ENCODE results near the gene ATG3.

ATG3 gene

GRCh38 chr3:112602217-112602838 lies 40.6 kb upstream of the ATG3 start:
- no peak for TF ChIP-seq YY1 (IDR thresholded peaks at IDR 0.05; ENCODE audit: low read depth)
- no peak for TF ChIP-seq NFIC (IDR thresholded peaks at IDR 0.05)
- TF ChIP-seq, protein P1, sequence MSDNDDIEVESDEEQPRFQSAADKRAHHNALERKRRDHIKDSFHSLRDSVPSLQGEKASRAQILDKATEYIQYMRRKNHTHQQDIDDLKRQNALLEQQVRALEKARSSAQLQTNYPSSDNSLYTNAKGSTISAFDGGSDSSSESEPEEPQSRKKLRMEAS (IDR thresholded peaks at IDR 0.05), result no peak
- no peak for TF ChIP-seq FOXM1 (IDR thresholded peaks at IDR 0.05; ENCODE audit: borderline replicate concordance, low read depth)
- no peak for TF ChIP-seq CEBPB (IDR thresholded peaks at IDR 0.05)
- TF ChIP-seq USF1 (IDR thresholded peaks at IDR 0.05), result no peak
- no peak for TF ChIP-seq ZBTB7A (IDR thresholded peaks at IDR 0.05; ENCODE audit: low read depth)
- TF ChIP-seq CREB1 (IDR thresholded peaks at IDR 0.05; ENCODE audit: low read depth), result no peak
- no peak for TF ChIP-seq TAF1 (IDR thresholded peaks at IDR 0.05; ENCODE audit: low read depth)
- no peak for TF ChIP-seq REST (IDR thresholded peaks at IDR 0.05; ENCODE audit: low read depth)

- no peak for TF ChIP-seq YY1 (IDR thresholded peaks at IDR 0.05; ENCODE audit: low read depth)
- no peak for TF ChIP-seq CREB1 (IDR thresholded peaks at IDR 0.05; ENCODE audit: low read depth)
- no peak for TF ChIP-seq EP300 (IDR thresholded peaks at IDR 0.05; ENCODE audit: borderline replicate concordance)
- TF ChIP-seq TAF1 (IDR thresholded peaks at IDR 0.05; ENCODE audit: low read depth), result no peak
- no peak for TF ChIP-seq TEAD4 (IDR thresholded peaks at IDR 0.05)
- TF ChIP-seq RAD21 (IDR thresholded peaks at IDR 0.05; ENCODE audit: low read depth), result no peak
- no peak for TF ChIP-seq EGR1 (IDR thresholded peaks at IDR 0.05)
- TF ChIP-seq, protein P1 (IDR thresholded peaks at IDR 0.05), result no peak
- TF ChIP-seq NFIC (IDR thresholded peaks at IDR 0.05), result no peak
- TF ChIP-seq CEBPB (IDR thresholded peaks at IDR 0.05), result no peak
- no peak for TF ChIP-seq ZBTB7A (IDR thresholded peaks at IDR 0.05; ENCODE audit: low read depth)
- TF ChIP-seq REST (IDR thresholded peaks at IDR 0.05; ENCODE audit: low read depth), result no peak
- no peak for TF ChIP-seq TCF12 (IDR thresholded peaks at IDR 0.05; ENCODE audit: low read depth)
- no peak for TF ChIP-seq FOXM1 (IDR thresholded peaks at IDR 0.05; ENCODE audit: borderline replicate concordance, low read depth)
- no peak for TF ChIP-seq USF1 (IDR thresholded peaks at IDR 0.05)
These were observed 37.0 kb upstream of the ATG3 start for GRCh38 chr3:112598731-112599130.

DNA sequence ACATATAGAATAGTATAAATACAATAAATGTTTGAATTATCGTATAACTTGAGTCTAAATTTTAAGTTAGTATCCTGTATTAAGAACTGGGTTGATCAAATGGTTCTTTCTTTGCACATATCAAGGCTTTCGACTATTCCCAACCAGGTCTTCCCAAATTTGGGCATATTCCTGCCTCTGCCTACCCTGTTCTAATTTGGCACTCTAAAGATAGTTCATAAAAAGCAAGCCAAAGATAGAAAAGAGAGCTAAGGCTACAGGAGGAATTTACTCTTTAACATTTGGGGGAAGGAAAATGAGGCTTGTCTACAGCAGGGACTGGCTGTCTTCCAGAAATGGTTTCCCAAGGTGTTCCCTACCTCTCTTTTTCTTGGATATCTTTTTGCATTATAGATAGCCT lies 36.2 kb upstream of the ATG3 start:
- TF ChIP-seq USF1 (IDR thresholded peaks at IDR 0.05), result no peak
- no peak for TF ChIP-seq YY1 (IDR thresholded peaks at IDR 0.05; ENCODE audit: low read depth)
- TF ChIP-seq EP300 (IDR thresholded peaks at IDR 0.05; ENCODE audit: borderline replicate concordance), result no peak
- no peak for TF ChIP-seq CREB1 (IDR thresholded peaks at IDR 0.05; ENCODE audit: low read depth)
- TF ChIP-seq, protein P1 (IDR thresholded peaks at IDR 0.05), result no peak
- no peak for TF ChIP-seq FOXM1 (IDR thresholded peaks at IDR 0.05; ENCODE audit: borderline replicate concordance, low read depth)
- TF ChIP-seq TCF12 (IDR thresholded peaks at IDR 0.05; ENCODE audit: low read depth), result no peak
- TF ChIP-seq EGR1 (IDR thresholded peaks at IDR 0.05), result no peak
- no peak for TF ChIP-seq TEAD4 (IDR thresholded peaks at IDR 0.05)
- TF ChIP-seq NFIC (IDR thresholded peaks at IDR 0.05), result no peak
- no peak for TF ChIP-seq ZBTB7A (IDR thresholded peaks at IDR 0.05; ENCODE audit: low read depth)

- TF ChIP-seq TEAD4 (IDR thresholded peaks at IDR 0.05) (no peak), TAF1 (IDR thresholded peaks at IDR 0.05; ENCODE audit: low read depth) (no peak), REST (IDR thresholded peaks at IDR 0.05; ENCODE audit: low read depth) (no peak), TCF12 (IDR thresholded peaks at IDR 0.05; ENCODE audit: low read depth) (no peak), CREB1 (IDR thresholded peaks at IDR 0.05; ENCODE audit: low read depth) (no peak), NFIC (IDR thresholded peaks at IDR 0.05) (no peak), RAD21 (IDR thresholded peaks at IDR 0.05; ENCODE audit: low read depth) (no peak), EP300 (IDR thresholded peaks at IDR 0.05; ENCODE audit: borderline replicate concordance) (no peak), YY1 (IDR thresholded peaks at IDR 0.05; ENCODE audit: low read depth) (no peak), FOXM1 (IDR thresholded peaks at IDR 0.05; ENCODE audit: borderline replicate concordance, low read depth) (no peak), CEBPB (IDR thresholded peaks at IDR 0.05) (no peak), EGR1 (IDR thresholded peaks at IDR 0.05) (no peak), USF1 (IDR thresholded peaks at IDR 0.05) (no peak), ZBTB7A (IDR thresholded peaks at IDR 0.05; ENCODE audit: low read depth) (no peak)
- TF ChIP-seq, protein P1 (IDR thresholded peaks at IDR 0.05), result no peak
These were observed 33.1 kb upstream of the ATG3 start for GRCh38 chr3:112594856-112595255.
